ENCODE data around the gene PITHD1. TPM values are rescaled to one million over a fixed set of nuclear protein-coding genes. Genes with fewer than 3 reads are reported as not detected.
"Not testable (repeated sequence)": the region's sequence is repeated elsewhere in the genome, so short reads cannot be mapped to it uniquely, and the experiment has no call there.

Gene PITHD1
- total RNA-seq, 1 donor from 2014 or later, result 72.5 TPM

DNA sequence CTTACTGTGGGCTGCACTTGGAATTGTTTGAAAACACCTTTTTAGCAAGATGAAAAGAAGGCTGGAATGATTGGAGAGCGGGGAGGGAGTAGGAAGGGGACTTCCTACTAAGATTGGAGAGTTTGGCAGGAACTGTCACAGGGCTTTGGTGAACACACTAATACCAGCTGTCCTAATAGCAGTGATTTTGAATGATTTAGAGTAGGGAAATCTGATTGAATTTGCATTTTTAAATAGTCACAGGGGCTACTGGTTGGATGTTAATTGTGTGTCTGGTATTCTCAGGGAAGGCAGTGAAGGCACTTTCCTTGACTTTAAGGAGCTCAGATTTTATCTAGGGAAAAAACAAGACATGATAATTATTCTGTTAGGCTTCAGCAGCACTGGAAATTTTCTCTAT, 49.5 kb downstream of the PITHD1 start:
- Histone ChIP-seq H3K4me2 (no peak overlapping the region), H3K9me3 (ENCODE audit: low read depth) (no peaks in the 10 kb centered on the region), H3K4me3 (no peak overlapping the region), H3F3A (ENCODE audit: low read depth) (peaks cover 13% of the 10 kb centered on the region), H3K9ac (no peak overlapping the region), H3K4me1 (peaks cover 11% of the 10 kb centered on the region), H3K27ac (no peak overlapping the region), H4K20me1 (ENCODE audit: low read depth) (peaks cover 1% of the 10 kb centered on the region), H3K79me2 (ENCODE audit: low read depth) (peaks cover 17% of the 10 kb centered on the region), H2AFZ (replicated peaks) (no peak overlapping the region), H3K36me3 (no peaks in the 10 kb centered on the region), H3K27me3 (no peaks in the 10 kb centered on the region)
- no peaks in the 10 kb centered on the region for H3K27me3 Mint-ChIP-seq (ENCODE audit: insufficient read depth, low read depth)
- H3K4me3 Mint-ChIP-seq, result no peak overlapping the region
- no peak for TF ChIP-seq EZH2phosphoT487 (IDR thresholded peaks at IDR 0.05)
- no peak for TF ChIP-seq EZH2 (IDR thresholded peaks at IDR 0.05)
- TF ChIP-seq, protein P1, sequence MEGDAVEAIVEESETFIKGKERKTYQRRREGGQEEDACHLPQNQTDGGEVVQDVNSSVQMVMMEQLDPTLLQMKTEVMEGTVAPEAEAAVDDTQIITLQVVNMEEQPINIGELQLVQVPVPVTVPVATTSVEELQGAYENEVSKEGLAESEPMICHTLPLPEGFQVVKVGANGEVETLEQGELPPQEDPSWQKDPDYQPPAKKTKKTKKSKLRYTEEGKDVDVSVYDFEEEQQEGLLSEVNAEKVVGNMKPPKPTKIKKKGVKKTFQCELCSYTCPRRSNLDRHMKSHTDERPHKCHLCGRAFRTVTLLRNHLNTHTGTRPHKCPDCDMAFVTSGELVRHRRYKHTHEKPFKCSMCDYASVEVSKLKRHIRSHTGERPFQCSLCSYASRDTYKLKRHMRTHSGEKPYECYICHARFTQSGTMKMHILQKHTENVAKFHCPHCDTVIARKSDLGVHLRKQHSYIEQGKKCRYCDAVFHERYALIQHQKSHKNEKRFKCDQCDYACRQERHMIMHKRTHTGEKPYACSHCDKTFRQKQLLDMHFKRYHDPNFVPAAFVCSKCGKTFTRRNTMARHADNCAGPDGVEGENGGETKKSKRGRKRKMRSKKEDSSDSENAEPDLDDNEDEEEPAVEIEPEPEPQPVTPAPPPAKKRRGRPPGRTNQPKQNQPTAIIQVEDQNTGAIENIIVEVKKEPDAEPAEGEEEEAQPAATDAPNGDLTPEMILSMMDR (IDR thresholded peaks at IDR 0.05), result no peak
- no peak for DNase-seq (ENCODE audit: low spot score)
- peaks cover 16% of the 10 kb centered on the region for H3K4me1 Mint-ChIP-seq
- H3K9me3 Mint-ChIP-seq, result no peaks in the 10 kb centered on the region
- H3K36me3 Mint-ChIP-seq, result no peaks in the 10 kb centered on the region
- H3K27ac Mint-ChIP-seq, result no peak overlapping the region

DNA sequence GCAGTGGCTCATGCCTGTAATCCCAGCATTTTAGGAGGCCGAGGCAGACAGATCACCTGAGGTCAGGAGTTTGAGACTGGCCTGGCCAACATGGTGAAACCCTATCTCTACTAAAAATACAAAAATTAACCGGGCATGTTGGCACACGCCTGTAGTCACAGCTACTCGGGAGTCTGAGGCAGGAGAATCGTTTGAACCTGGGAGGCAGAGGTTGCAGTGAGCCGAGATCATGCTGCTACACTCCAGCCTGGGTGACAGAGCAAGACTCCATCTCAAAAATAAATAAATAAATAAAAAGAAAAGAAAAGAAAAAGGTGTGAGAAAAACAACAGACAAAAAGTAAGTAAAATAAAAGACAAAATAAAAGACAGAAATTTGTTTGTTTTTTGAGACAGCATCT, 55.9 kb downstream of the PITHD1 start:
- H3K79me2 ChIP-seq (ENCODE audit: low read depth); H3K9ac ChIP-seq; H3K4me1 ChIP-seq; H3K36me3 Mint-ChIP-seq; H3K27ac Mint-ChIP-seq; H3K9me3 Mint-ChIP-seq; DNase-seq (ENCODE audit: low spot score); H4K20me1 ChIP-seq (ENCODE audit: low read depth); H3K4me2 ChIP-seq; H3F3A ChIP-seq (ENCODE audit: low read depth); H2AFZ ChIP-seq (replicated peaks); H3K9me3 ChIP-seq (ENCODE audit: low read depth); H3K4me3 Mint-ChIP-seq; H3K4me3 ChIP-seq; H3K27me3 Mint-ChIP-seq (ENCODE audit: insufficient read depth, low read depth); H3K36me3 ChIP-seq; H3K27ac ChIP-seq; H3K4me1 Mint-ChIP-seq: not testable (repeated sequence)
- H3K27me3 ChIP-seq, result peaks cover 31% of the 10 kb centered on the region

DNA sequence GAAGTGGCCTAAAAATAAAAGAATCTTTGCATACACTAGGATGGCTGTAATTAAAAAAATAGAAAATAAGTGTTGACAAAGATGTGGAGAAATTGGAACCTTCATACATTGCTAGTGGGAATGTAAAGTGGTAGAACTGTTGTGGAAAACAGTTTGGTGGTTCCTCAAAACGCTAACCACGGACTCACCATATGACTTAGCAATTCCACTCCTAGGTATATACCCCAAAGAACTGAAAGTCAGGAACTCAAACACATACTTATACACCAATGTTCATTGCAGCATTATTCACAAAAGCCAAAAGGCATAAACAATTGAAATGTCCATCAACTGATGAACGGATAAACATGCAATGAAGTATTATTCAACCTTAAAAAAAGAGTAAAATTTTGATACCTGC, 57.8 kb downstream of the PITHD1 start:
- Histone ChIP-seq H3K9ac (no peak overlapping the region), H3K79me2 (ENCODE audit: low read depth) (no peaks in the 10 kb centered on the region), H3F3A (ENCODE audit: low read depth) (peaks cover 5% of the 10 kb centered on the region), H3K27ac (no peak overlapping the region), H3K9me3 (ENCODE audit: low read depth) (no peaks in the 10 kb centered on the region), H2AFZ (replicated peaks) (no peak overlapping the region), H4K20me1 (ENCODE audit: low read depth) (no peaks in the 10 kb centered on the region), H3K27me3 (peaks cover 31% of the 10 kb centered on the region), H3K4me2 (no peak overlapping the region), H3K36me3 (no peaks in the 10 kb centered on the region), H3K4me3 (no peak overlapping the region), H3K4me1 (peaks cover 4% of the 10 kb centered on the region)
- H3K36me3 Mint-ChIP-seq, result no peaks in the 10 kb centered on the region
- H3K27ac Mint-ChIP-seq, result no peak overlapping the region
- H3K27me3 Mint-ChIP-seq (ENCODE audit: insufficient read depth, low read depth), result peaks cover 10% of the 10 kb centered on the region
- DNase-seq (ENCODE audit: low spot score), result no peak
- peaks cover 5% of the 10 kb centered on the region for H3K4me1 Mint-ChIP-seq
- H3K4me3 Mint-ChIP-seq, result no peak overlapping the region
- TF ChIP-seq EZH2phosphoT487 (IDR thresholded peaks at IDR 0.05), result no peak
- TF ChIP-seq, protein P1 (IDR thresholded peaks at IDR 0.05), result no peak
- TF ChIP-seq EZH2 (IDR thresholded peaks at IDR 0.05), result no peak
- no peaks in the 10 kb centered on the region for H3K9me3 Mint-ChIP-seq

Other genes starting within 250 kb of the PITHD1 start
- 3.4 and 7.0 TPM in 2 replicates for gene E2F2, start 247.2 kb upstream of the PITHD1 start, total RNA-seq (ENCODE audit: low replicate concordance)
- 99.9 and 235 TPM in 2 replicates for gene ID3, start 218.9 kb upstream of the PITHD1 start, total RNA-seq (ENCODE audit: low replicate concordance)
- gene RPL11, start 86.6 kb upstream of the PITHD1 start, total RNA-seq (ENCODE audit: low replicate concordance), result 1,388 and 2,503 TPM in 2 replicates
- gene ELOA, start 34.9 kb upstream of the PITHD1 start, total RNA-seq (ENCODE audit: low replicate concordance), result 29.1 and 30.0 TPM in 2 replicates
- 41.8 and 102 TPM in 2 replicates for gene LYPLA2, start 12.7 kb downstream of the PITHD1 start, total RNA-seq (ENCODE audit: low replicate concordance)
- gene GALE, start 22.3 kb downstream of the PITHD1 start, total RNA-seq (ENCODE audit: low replicate concordance), result 15.6 and 24.2 TPM in 2 replicates
- 20.7 and 30.7 TPM in 2 replicates for gene HMGCL, start 47.0 kb downstream of the PITHD1 start, total RNA-seq (ENCODE audit: low replicate concordance)
- gene FUCA1, start 89.9 kb downstream of the PITHD1 start, total RNA-seq (ENCODE audit: low replicate concordance), result 10.2 and 12.6 TPM in 2 replicates
- gene CNR2, start 134.9 kb downstream of the PITHD1 start, total RNA-seq (ENCODE audit: low replicate concordance), result not detected in 2 replicates
- gene PNRC2, start 181.4 kb downstream of the PITHD1 start, total RNA-seq (ENCODE audit: low replicate concordance), result 258 and 365 TPM in 2 replicates
- 161 and 219 TPM in 2 replicates for gene SRSF10, start 201.9 kb downstream of the PITHD1 start, total RNA-seq (ENCODE audit: low replicate concordance)

Data from neural progenitor cell (in vitro differentiated cells).